HepG2 (cell line): ENCODE measurements around the gene PSMD8. TPM values are rescaled to one million over a fixed set of nuclear protein-coding genes. Genes with fewer than 3 reads are reported as not detected.

Source experiments
- ATRX ChIP-seq: sonication (generic); formaldehyde crosslinking; IDR thresholded peaks from 2 replicates; pipeline ENCODE4 v1.4.0; 2020; ENCODE audit warnings: missing genetic modification reagents, borderline replicate concordance
- PCBP2 ChIP-seq: fragments of 200-400 bp; formaldehyde crosslinking; optimal IDR thresholded peaks from 2 replicates; pipeline ENCODE3; 2018; ENCODE audit warnings: low read length, low read depth; ENCODE audit not compliant: poor library complexity, severe bottlenecking
- ZNF253 ChIP-seq: sonication (generic); formaldehyde crosslinking; IDR thresholded peaks from 2 replicates; pipeline ENCODE4 v1.8.0; 2022; ENCODE audit warnings: mild to moderate bottlenecking, missing genetic modification reagents, borderline replicate concordance
- polyA plus RNA-seq, 8 experiments: library from polyadenylated mRNA; depleted of rRNA in 3 of 8; stranded (reverse) in 7 of 8; unstranded in 1 of 8; fragments of >200 nt; fragmentation: Illumina TruSeq in 4 of 8; extraction: Trizol in 4 of 8; gene quantifications; 2 replicates each; pipeline versions ENCODE4 v1.2.1 to v1.2.3, GENCODE V29; 2011 to 2016; ENCODE audit warnings: low read depth in 4 of 8, missing spikeins in 1 of 8, mixed read lengths in 1 of 8; ENCODE audit not compliant: insufficient read depth in 1 of 8
- total RNA-seq, 5 experiments: library from RNA; depleted of rRNA; stranded (reverse); fragments of >200 nt; fragmentation: Illumina TruSeq; extraction: Trizol; gene quantifications; 2 replicates each; pipeline ENCODE4 v1.2.3, GENCODE V29; 2016; ENCODE audit warnings: low read depth in 1 of 5
- TF ChIP-seq, protein P1 (sequence below): sonication (generic); formaldehyde crosslinking; IDR thresholded peaks from 2 replicates; pipeline ENCODE4 v1.4.0; 2020; ENCODE audit warnings: mild to moderate bottlenecking, missing genetic modification reagents

Gene PSMD8
- total and polyA plus RNA-seq, 2 of the 13 experiments (the other 11 are each of a cell fraction or from before 2014, with no cell fraction given) = 162 to 296 TPM

DNA sequence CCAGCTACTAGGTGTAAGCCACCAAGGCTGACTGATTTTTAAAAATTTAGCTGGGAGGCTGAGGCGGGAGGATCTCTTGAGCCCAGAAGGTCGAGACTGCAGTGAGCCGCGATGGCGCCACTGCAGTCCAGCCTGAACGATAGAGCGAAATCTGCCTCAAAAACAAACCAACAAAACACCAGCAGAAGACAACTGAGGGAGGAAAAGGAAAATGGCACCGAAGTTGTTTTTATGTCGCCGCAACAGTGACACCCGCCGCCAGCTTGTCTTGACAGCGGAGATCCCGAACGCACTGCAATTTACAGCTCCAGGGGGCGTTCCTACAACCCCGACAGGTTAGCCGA, 28.2 kb downstream of the PSMD8 start (continued):
- no peak for TF ChIP-seq ATRX
- no peak for TF ChIP-seq ZNF253 (CRISPR knock-in tag)
- TF ChIP-seq, protein P1, sequence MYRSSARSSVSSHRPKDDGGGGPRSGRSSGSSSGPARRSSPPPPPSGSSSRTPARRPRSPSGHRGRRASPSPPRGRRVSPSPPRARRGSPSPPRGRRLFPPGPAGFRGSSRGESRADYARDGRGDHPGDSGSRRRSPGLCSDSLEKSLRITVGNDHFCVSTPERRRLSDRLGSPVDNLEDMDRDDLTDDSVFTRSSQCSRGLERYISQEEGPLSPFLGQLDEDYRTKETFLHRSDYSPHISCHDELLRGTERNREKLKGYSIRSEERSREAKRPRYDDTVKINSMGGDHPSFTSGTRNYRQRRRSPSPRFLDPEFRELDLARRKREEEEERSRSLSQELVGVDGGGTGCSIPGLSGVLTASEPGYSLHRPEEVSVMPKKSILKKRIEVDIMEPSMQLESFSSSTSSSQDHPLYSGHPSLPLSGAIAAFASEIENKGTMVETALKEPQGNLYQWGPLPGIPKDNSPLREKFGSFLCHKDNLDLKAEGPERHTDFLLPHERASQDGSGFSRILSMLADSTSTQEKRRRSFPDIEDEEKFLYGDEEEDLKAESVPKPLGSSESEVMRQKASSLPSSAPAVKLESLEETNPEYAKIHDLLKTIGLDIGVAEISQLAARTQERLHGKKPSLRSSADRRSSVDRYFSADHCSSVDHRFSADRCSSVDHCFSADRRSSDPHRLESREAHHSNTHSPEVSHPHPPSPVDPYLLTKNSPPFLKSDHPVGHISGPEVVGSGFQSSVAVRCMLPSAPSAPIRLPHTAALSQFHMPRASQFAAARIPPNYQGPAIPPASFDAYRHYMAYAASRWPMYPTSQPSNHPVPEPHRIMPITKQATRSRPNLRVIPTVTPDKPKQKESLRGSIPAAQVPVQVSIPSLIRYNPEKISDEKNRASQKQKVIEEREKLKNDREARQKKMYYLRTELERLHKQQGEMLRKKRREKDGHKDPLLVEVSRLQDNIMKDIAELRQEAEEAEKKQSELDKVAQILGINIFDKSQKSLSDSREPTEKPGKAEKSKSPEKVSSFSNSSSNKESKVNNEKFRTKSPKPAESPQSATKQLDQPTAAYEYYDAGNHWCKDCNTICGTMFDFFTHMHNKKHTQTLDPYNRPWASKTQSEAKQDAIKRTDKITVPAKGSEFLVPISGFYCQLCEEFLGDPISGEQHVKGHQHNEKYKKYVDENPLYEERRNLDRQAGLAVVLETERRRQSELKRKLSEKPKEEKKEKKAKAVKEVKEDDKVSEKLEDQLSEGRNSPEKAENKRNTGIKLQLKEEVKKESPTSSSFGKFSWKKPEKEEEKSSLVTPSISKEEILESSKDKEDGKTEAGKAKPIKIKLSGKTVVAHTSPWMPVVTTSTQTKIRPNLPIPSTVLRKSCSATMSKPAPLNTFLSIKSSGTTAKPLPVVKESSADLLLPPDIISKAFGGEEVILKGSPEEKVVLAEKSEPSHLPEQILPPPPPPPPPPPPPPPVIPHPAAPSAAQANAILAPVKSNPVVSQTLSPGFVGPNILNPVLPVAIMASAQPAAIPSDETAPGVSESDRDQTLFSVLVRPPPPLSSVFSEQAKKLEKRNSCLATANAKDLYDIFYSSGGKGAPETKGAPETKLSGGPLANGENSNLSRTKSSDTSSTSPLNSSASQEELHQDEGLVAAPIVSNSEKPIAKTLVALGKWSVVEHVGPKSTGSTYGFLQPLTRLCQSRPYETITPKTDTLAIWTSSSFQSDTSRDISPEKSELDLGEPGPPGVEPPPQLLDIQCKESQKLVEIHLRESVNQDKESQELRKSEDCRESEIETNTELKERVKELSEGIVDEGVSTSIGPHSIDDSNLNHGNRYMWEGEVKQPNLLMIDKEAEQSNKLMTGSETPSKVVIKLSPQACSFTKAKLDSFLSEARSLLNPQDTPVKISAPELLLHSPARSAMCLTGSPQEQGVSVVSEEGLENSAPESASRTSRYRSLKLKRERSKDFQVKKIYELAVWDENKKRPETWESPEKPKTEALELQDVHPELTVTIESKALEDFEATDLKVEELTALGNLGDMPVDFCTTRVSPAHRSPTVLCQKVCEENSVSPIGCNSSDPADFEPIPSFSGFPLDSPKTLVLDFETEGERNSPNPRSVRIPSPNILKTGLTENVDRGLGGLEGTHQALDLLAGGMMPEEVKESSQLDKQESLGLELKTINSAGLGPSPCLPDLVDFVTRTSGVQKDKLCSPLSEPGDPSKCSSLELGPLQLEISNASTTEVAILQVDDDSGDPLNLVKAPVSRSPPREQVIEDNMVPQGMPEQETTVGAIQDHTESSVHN = no peak
- no peak for TF ChIP-seq PCBP2
